ENCODE results near the gene CBX3. TPM values are rescaled to one million over a fixed set of nuclear protein-coding genes. Genes with fewer than 3 reads are reported as not detected.

The CBX3 gene
- total and polyA plus RNA-seq, 2 of the 13 experiments (the other 11 are each of a cell fraction or from before 2014, with no cell fraction given) = 53.9 to 249 TPM

DNA sequence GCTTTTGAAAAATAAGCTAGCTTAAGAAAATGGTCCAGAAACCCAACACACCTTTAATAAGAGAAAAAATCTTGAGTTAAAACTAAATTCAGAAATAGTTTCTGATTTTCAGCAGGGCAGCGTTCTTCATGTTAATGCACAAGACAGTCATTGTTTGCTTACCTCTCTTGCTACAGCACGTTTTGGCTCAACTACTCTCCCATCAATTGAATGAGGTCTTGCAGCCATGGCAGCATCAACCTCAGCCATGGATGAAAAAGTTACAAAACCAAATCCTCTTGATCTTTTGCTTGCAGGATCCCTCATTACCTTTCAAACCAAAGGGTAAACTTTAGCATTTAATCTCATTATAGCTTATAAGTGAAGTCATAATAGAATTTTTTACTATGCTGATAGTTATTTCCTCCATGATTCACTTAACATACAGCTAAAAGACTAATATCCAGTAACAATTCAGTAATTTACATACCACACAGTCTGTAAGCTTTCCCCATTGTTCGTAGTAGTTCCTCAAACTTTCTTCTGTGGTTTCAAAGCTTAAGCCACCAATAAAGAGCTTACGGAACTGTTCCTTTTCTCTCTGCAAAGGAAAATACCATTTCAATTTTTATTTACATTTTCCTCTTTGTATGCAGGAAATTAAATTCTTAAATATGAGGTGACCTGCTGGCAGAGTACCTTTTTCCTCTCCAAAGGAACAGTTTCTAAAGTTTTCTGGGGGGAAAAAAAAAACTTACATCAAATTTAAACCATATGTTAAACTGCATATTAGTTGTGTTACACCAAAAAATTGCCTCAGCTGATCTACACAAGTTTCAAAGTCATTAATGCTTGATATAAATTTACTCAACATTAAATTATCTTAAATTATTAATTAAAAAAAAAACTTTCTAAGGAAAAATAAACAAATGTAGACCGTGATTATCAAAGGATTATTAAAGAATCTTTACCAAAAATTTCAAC, 4.1 kb upstream of the CBX3 start (continued):
- TF ChIP-seq, protein P1, sequence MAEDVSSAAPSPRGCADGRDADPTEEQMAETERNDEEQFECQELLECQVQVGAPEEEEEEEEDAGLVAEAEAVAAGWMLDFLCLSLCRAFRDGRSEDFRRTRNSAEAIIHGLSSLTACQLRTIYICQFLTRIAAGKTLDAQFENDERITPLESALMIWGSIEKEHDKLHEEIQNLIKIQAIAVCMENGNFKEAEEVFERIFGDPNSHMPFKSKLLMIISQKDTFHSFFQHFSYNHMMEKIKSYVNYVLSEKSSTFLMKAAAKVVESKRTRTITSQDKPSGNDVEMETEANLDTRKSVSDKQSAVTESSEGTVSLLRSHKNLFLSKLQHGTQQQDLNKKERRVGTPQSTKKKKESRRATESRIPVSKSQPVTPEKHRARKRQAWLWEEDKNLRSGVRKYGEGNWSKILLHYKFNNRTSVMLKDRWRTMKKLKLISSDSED (CRISPR knock-in tag; IDR thresholded peaks at IDR 0.05) = no peak
- TF ChIP-seq CBX2 (IDR thresholded peaks at IDR 0.05; ENCODE audit: low read depth, low read length) (no peak), CBX2 (CRISPR knock-in tag; IDR thresholded peaks at IDR 0.05; ENCODE audit: low read depth) (no peak), HOXA9 (CRISPR knock-in tag; IDR thresholded peaks at IDR 0.05; ENCODE audit: borderline replicate concordance) (no peak), RBM22 (optimal IDR thresholded peaks at IDR 0.05; ENCODE audit: low read length) (peak; percentile 92), EEA1 (CRISPR knock-in tag; IDR thresholded peaks at IDR 0.05; ENCODE audit: borderline replicate concordance) (no peak), RARG (CRISPR knock-in tag; IDR thresholded peaks at IDR 0.05; ENCODE audit: low read depth) (no peak), CBFB (CRISPR knock-in tag; IDR thresholded peaks at IDR 0.05) (no peak), ZNF484 (CRISPR knock-in tag; IDR thresholded peaks at IDR 0.05; ENCODE audit: borderline replicate concordance, low read depth) (no peak), JUNB (CRISPR knock-in tag; IDR thresholded peaks at IDR 0.05; ENCODE audit: borderline replicate concordance) (0 out of 2 replicates have a peak, but pooled peaks have one; percentile 22), ZSCAN20 (CRISPR knock-in tag; IDR thresholded peaks at IDR 0.05; ENCODE audit: borderline replicate concordance) (no peak)
- TF ChIP-seq, protein P2, sequence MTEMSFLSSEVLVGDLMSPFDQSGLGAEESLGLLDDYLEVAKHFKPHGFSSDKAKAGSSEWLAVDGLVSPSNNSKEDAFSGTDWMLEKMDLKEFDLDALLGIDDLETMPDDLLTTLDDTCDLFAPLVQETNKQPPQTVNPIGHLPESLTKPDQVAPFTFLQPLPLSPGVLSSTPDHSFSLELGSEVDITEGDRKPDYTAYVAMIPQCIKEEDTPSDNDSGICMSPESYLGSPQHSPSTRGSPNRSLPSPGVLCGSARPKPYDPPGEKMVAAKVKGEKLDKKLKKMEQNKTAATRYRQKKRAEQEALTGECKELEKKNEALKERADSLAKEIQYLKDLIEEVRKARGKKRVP (CRISPR knock-in tag; IDR thresholded peaks at IDR 0.05) = 0 out of 4 replicates have a peak, but pooled peaks of 1 of the 2 experiments have one; percentile 25

Measured in HepG2 (cell line).